ENCODE measurements around the gene ATG16L2. TPM values are rescaled to one million over a fixed set of nuclear protein-coding genes. Genes with fewer than 3 reads are reported as not detected.

Gene ATG16L2
- total and polyA plus RNA-seq, 2 donors (not counting 1 experiment from before 2014, with no cell fraction given): 212 to 350 TPM

- H3K27me3 ChIP-seq (replicated peaks in 1 of 4; ENCODE audit: control extremely low read depth in 1 of 4, control insufficient read depth in 3 of 4, insufficient read depth in 4 of 4, low read length in 3 of 4): no peaks in the 10 kb centered on the region
- H3K4me3 Mint-ChIP-seq: no peak overlapping the region
- no peak overlapping the region for H3K4me2 ChIP-seq (replicated peaks; ENCODE audit: low read depth, low read length, poor library complexity, severe bottlenecking)
- ChIA-PET POLR2A (no interaction called here), CTCF (interaction anchor here (1.1 kb wide), 1 partner anchor 14 kb away, joined by 4 read pairs; no protein-coding TSS in a partner anchor)
- H3K9me3 Mint-ChIP-seq (ENCODE audit: insufficient read depth): no peaks in the 10 kb centered on the region
- H3K9me3 ChIP-seq (ENCODE audit: control extremely low read depth in 1 of 3, control insufficient read depth in 2 of 3, insufficient read depth in 1 of 3, low read length in 2 of 3): no peaks in the 10 kb centered on the region
- no peaks in the 10 kb centered on the region for H3K27me3 Mint-ChIP-seq
- no peak overlapping the region for H3K4me3 ChIP-seq (ENCODE audit: control extremely low read depth in 1 of 5, extremely low read depth in 1 of 5, insufficient read depth in 1 of 5, low read depth in 2 of 5, low read length in 4 of 5)
- no peak for ATAC-seq (ENCODE audit: low read depth)
- intact Hi-C loops (cut with micrococcal nuclease): no loop called here
- H4K20me1 ChIP-seq (ENCODE audit: control insufficient read depth, insufficient read depth, low read length, poor library complexity, severe bottlenecking): no peaks in the 10 kb centered on the region
- no peak overlapping the region for H3K27ac Mint-ChIP-seq
- no peaks in the 10 kb centered on the region for H3K4me1 ChIP-seq (ENCODE audit: control insufficient read depth in 2 of 2, insufficient read depth in 2 of 2, low read length in 2 of 2)
- H3K27ac ChIP-seq (ENCODE audit: low read length in 2 of 2): no peak overlapping the region
- WGBS (ENCODE audit: insufficient coverage): 100% methylated on average over 1 of the region's 5 CpGs
- TF ChIP-seq CTCF (IDR thresholded peaks at IDR 0.05): no peak
- TF ChIP-seq EZH2 (IDR thresholded peaks at IDR 0.05; ENCODE audit: borderline replicate concordance, insufficient read depth, low read depth, low read length, poor library complexity, severe bottlenecking): no peak
- peaks cover under 1% of the 10 kb centered on the region for H3K79me2 ChIP-seq (ENCODE audit: control insufficient read depth, insufficient read depth, low read length)
- no peaks in the 10 kb centered on the region for H3K36me3 ChIP-seq (replicated peaks in 1 of 2; ENCODE audit: control extremely low read depth in 1 of 2, control insufficient read depth in 1 of 2, extremely low read depth in 1 of 2, insufficient read depth in 2 of 2, low read length in 1 of 2)
- no peak for DNase-seq
- H3K4me1 Mint-ChIP-seq: peaks cover 6% of the 10 kb centered on the region
- H2AFZ ChIP-seq (ENCODE audit: insufficient read depth, low read depth, low read length, poor library complexity, severe bottlenecking): no peak overlapping the region
- no peak overlapping the region for H3K9ac ChIP-seq (ENCODE audit: low read length)
These were observed 40.9 kb upstream of the ATG16L2 start for GRCh38 chr11:72773291-72773690.

- H3K79me2 ChIP-seq (ENCODE audit: control insufficient read depth, insufficient read depth, low read length): peaks cover 3% of the 10 kb centered on the region
- TF ChIP-seq CTCF (IDR thresholded peaks at IDR 0.05): no peak
- no peak for TF ChIP-seq EZH2 (IDR thresholded peaks at IDR 0.05; ENCODE audit: borderline replicate concordance, insufficient read depth, low read depth, low read length, poor library complexity, severe bottlenecking)
- H3K4me1 ChIP-seq (ENCODE audit: control insufficient read depth in 2 of 2, insufficient read depth in 2 of 2, low read length in 2 of 2): no peaks in the 10 kb centered on the region
- DNase-seq (no peak), ATAC-seq (ENCODE audit: low read depth) (no peak)
- no peak overlapping the region for H3K9ac ChIP-seq (ENCODE audit: low read length)
- no peaks in the 10 kb centered on the region for H3K27me3 Mint-ChIP-seq
- 93% methylated on average over 3 of the region's 6 CpGs for WGBS (ENCODE audit: insufficient coverage)
- no peak overlapping the region for H3K4me3 Mint-ChIP-seq
- intact Hi-C loops (cut with micrococcal nuclease): no loop called here
- H3K4me3 ChIP-seq (ENCODE audit: control extremely low read depth in 1 of 5, extremely low read depth in 1 of 5, insufficient read depth in 1 of 5, low read depth in 2 of 5, low read length in 4 of 5): no peak overlapping the region
- peaks cover 6% of the 10 kb centered on the region for H3K4me1 Mint-ChIP-seq
- no peak overlapping the region for H2AFZ ChIP-seq (ENCODE audit: insufficient read depth, low read depth, low read length, poor library complexity, severe bottlenecking)
- H3K27ac ChIP-seq (ENCODE audit: low read length in 2 of 2): no peak overlapping the region
- no peaks in the 10 kb centered on the region for H3K27me3 ChIP-seq (replicated peaks in 1 of 4; ENCODE audit: control extremely low read depth in 1 of 4, control insufficient read depth in 3 of 4, insufficient read depth in 4 of 4, low read length in 3 of 4)
- ChIA-PET CTCF (interaction anchor here (1.1 kb wide), 1 partner anchor 13 kb away, joined by 4 read pairs; no protein-coding TSS in a partner anchor), POLR2A (no interaction called here)
- H3K9me3 Mint-ChIP-seq (ENCODE audit: insufficient read depth): no peaks in the 10 kb centered on the region
- no peaks in the 10 kb centered on the region for H3K9me3 ChIP-seq (ENCODE audit: control extremely low read depth in 1 of 3, control insufficient read depth in 2 of 3, insufficient read depth in 1 of 3, low read length in 2 of 3)
- H3K36me3 ChIP-seq (replicated peaks in 1 of 2; ENCODE audit: control extremely low read depth in 1 of 2, control insufficient read depth in 1 of 2, extremely low read depth in 1 of 2, insufficient read depth in 2 of 2, low read length in 1 of 2): no peaks in the 10 kb centered on the region
- H3K27ac Mint-ChIP-seq: no peak overlapping the region
- no peak overlapping the region for H3K4me2 ChIP-seq (replicated peaks; ENCODE audit: low read depth, low read length, poor library complexity, severe bottlenecking)
- H4K20me1 ChIP-seq (ENCODE audit: control insufficient read depth, insufficient read depth, low read length, poor library complexity, severe bottlenecking): no peaks in the 10 kb centered on the region
These were observed 40.5 kb upstream of the ATG16L2 start for GRCh38 chr11:72773696-72774095.
